HepG2 (cell line): ENCODE results near the gene LST1. TPM values are rescaled to one million over a fixed set of nuclear protein-coding genes. Genes with fewer than 3 reads are reported as not detected.

ENCODE experiments used
- ATAC-seq: fragments of 200-7000 bp; cut with Tn5 transposase; 3 replicates; pipeline ENCODE4 v1.9.1; 2020; ENCODE audit warnings: mild to moderate bottlenecking, moderate library complexity
- BruUV-seq: library from RNA; stranded (reverse); fragments of 400-500 nt; replicated peaks from 2 replicates; lab custom pipeline; 2021; lab: Mats Ljungman, UMichigan
- CTCF ChIA-PET: fragments of 300-600 bp; formaldehyde crosslinking; extraction: SDS; loops from one replicate; lab custom pipeline; 2021; ENCODE audit warnings: low total read pairs, inconsistent platforms, low intra/inter-chr PET ratio; lab: Yijun Ruan, JAX
- POLR2A ChIA-PET: fragments of 350-600 bp; sonication (Branson Sonifier 250); formaldehyde crosslinking; loops from one replicate; lab custom pipeline; 2020; ENCODE audit warnings: antibody characterized with exemption, inconsistent platforms; lab: Yijun Ruan, JAX
- DNase-seq: peaks from one replicate; pipeline ENCODE4 v3.0.0-alpha.2; 2015; ENCODE audit warnings: low spot score
- FAIRE-seq: peaks from 3 replicates; lab custom pipeline; 2011; peaks lifted over from hg19 to GRCh38; lab: Jason Lieb, UNC
- H2AFZ ChIP-seq: one replicate; pipeline ENCODE4 v1.6.1; 2011; ENCODE audit warnings: low read length, inconsistent platforms
- H3K27ac ChIP-seq: fragments of 300-600 bp; 3 replicates; pipeline ENCODE4 v1.8.0; 2011; ENCODE audit warnings: mixed run types, mild to moderate bottlenecking, mixed read lengths, low read length, inconsistent platforms; ENCODE audit not compliant: insufficient read depth; ENCODE audit errors: extremely low read length
- H3K27me3 ChIP-seq, 2 experiments: fragments of 200-600 bp in 1 of 2; 2 replicates in 1 of 2; 3 replicates in 1 of 2; pipeline versions ENCODE4 v1.6.0 to v1.8.0; 2011; ENCODE audit warnings: low read length in 2 of 2, mild to moderate bottlenecking in 2 of 2, moderate library complexity in 2 of 2, inconsistent platforms in 1 of 2; ENCODE audit not compliant: insufficient read depth in 2 of 2, control insufficient read depth in 1 of 2
- H3K36me3 ChIP-seq, 2 experiments: fragments of 200-600 bp in 1 of 2; replicated peaks in 1 of 2; 2 replicates in 1 of 2; 3 replicates in 1 of 2; pipeline versions ENCODE4 v1.5.1 to v1.8.0; 2011; ENCODE audit warnings: low read length in 2 of 2, inconsistent platforms in 1 of 2; ENCODE audit not compliant: insufficient read depth in 2 of 2, control insufficient read depth in 1 of 2
- H3K4me1 ChIP-seq: 2 replicates; pipeline ENCODE4 v1.5.1; 2012; ENCODE audit warnings: low read length, inconsistent platforms; ENCODE audit not compliant: insufficient read depth
- H3K4me2 ChIP-seq: 2 replicates; pipeline ENCODE4 v1.6.0; 2011; ENCODE audit warnings: low read depth, low read length, inconsistent platforms
- H3K4me3 ChIP-seq, 3 experiments: fragments of 200-600 bp in 1 of 3; sonication (generic), shearing (Covaris generic) in 1 of 3; replicated peaks in 1 of 3; 2 replicates each; pipeline ENCODE4 v1.5.1; 2011 to 2016; ENCODE audit warnings: low read length in 3 of 3, inconsistent platforms in 2 of 3, low read depth in 2 of 3, mild to moderate bottlenecking in 2 of 3, control low read depth in 1 of 3, mixed read lengths in 1 of 3; ENCODE audit not compliant: insufficient read depth in 1 of 3
- H3K79me2 ChIP-seq: one replicate; pipeline ENCODE4 v1.6.1; 2011; ENCODE audit warnings: low read length, inconsistent platforms; ENCODE audit not compliant: insufficient read depth
- H3K9ac ChIP-seq: 2 replicates; pipeline ENCODE4 v1.6.0; 2011; ENCODE audit warnings: mild to moderate bottlenecking, low read depth, low read length, inconsistent platforms; ENCODE audit not compliant: insufficient read depth
- H3K9me3 ChIP-seq: 2 replicates; pipeline ENCODE4 v1.5.1; 2012; ENCODE audit warnings: mild to moderate bottlenecking, low read length
- H4K20me1 ChIP-seq: 2 replicates; pipeline ENCODE4 v1.6.0; 2011; ENCODE audit warnings: inconsistent platforms, mild to moderate bottlenecking, low read length, moderate library complexity; ENCODE audit not compliant: insufficient read depth
- ARID2 ChIP-seq: sonication (generic); formaldehyde crosslinking; IDR thresholded peaks from 2 replicates; pipeline ENCODE4 v1.8.1; 2022; ENCODE audit warnings: mild to moderate bottlenecking, missing genetic modification reagents, borderline replicate concordance
- ATRX ChIP-seq: sonication (generic); formaldehyde crosslinking; IDR thresholded peaks from 2 replicates; pipeline ENCODE4 v1.4.0; 2020; ENCODE audit warnings: missing genetic modification reagents, borderline replicate concordance
- CC2D1A ChIP-seq: sonication (generic); formaldehyde crosslinking; IDR thresholded peaks from 2 replicates; pipeline ENCODE4 v1.8.1; 2023; ENCODE audit warnings: mild to moderate bottlenecking, missing genetic modification reagents
- FIP1L1 ChIP-seq: fragments of 200-400 bp; formaldehyde crosslinking; IDR thresholded peaks from 2 replicates; pipeline ENCODE4 v1.6.1; 2018; ENCODE audit warnings: low read depth, mild to moderate bottlenecking, low read length, moderate library complexity, borderline replicate concordance; ENCODE audit not compliant: insufficient read depth
- HOXA5 ChIP-seq: sonication (generic); formaldehyde crosslinking; IDR thresholded peaks from 2 replicates; pipeline ENCODE4 v1.4.0; 2020; ENCODE audit warnings: missing genetic modification reagents
- MAF1 ChIP-seq: sonication (generic); formaldehyde crosslinking; IDR thresholded peaks from 2 replicates; pipeline ENCODE4 v1.5.0; 2020; ENCODE audit warnings: missing genetic modification reagents, borderline replicate concordance
- NFIB ChIP-seq: sonication (generic); formaldehyde crosslinking; IDR thresholded peaks from 2 replicates; pipeline ENCODE4 v1.9.0; 2021; ENCODE audit warnings: missing genetic modification reagents, mild to moderate bottlenecking, borderline replicate concordance
- RFX5 ChIP-seq: IDR thresholded peaks from 2 replicates; pipeline ENCODE4 v1.6.1; 2011; ENCODE audit warnings: low read depth, low read length, improper control_type of control experiment
- SIX4 ChIP-seq: sonication (generic); formaldehyde crosslinking; IDR thresholded peaks from 2 replicates; pipeline ENCODE4 v1.4.0; 2020; ENCODE audit warnings: missing genetic modification reagents
- SMC3 ChIP-seq: IDR thresholded peaks from 2 replicates; pipeline ENCODE4 v1.6.1; 2011; ENCODE audit warnings: low read length, improper control_type of control experiment
- SNRNP70 ChIP-seq: fragments of 200-400 bp; formaldehyde crosslinking; IDR thresholded peaks from 2 replicates; pipeline ENCODE4 v1.6.1; 2017; ENCODE audit warnings: mild to moderate bottlenecking, low read depth, low read length, moderate library complexity
- SP5 ChIP-seq: IDR thresholded peaks from 2 replicates; pipeline ENCODE4 v1.6.1; 2016; ENCODE audit warnings: low read depth, borderline replicate concordance
- THYN1 ChIP-seq: sonication (generic); formaldehyde crosslinking; IDR thresholded peaks from 2 replicates; pipeline ENCODE4 v1.8.1; 2023; ENCODE audit warnings: low read depth, mild to moderate bottlenecking, moderate library complexity, missing genetic modification reagents, borderline replicate concordance
- ZNF292 ChIP-seq: sonication (generic); formaldehyde crosslinking; IDR thresholded peaks from 2 replicates; pipeline ENCODE4 v1.8.1; 2022; ENCODE audit warnings: mild to moderate bottlenecking, low read depth, missing genetic modification reagents, borderline replicate concordance
- ZNF501 ChIP-seq: sonication (generic); formaldehyde crosslinking; IDR thresholded peaks from 2 replicates; pipeline ENCODE4 v1.5.1; 2020; ENCODE audit warnings: mild to moderate bottlenecking, moderate library complexity, missing genetic modification reagents
- ZNF850 ChIP-seq: sonication (generic); formaldehyde crosslinking; conservative IDR thresholded peaks from 2 replicates; pipeline ENCODE4 v1.9.0; 2021; ENCODE audit warnings: mild to moderate bottlenecking, missing genetic modification reagents
- ZSCAN31 ChIP-seq: sonication (generic); formaldehyde crosslinking; IDR thresholded peaks from 2 replicates; pipeline ENCODE4 v1.5.0; 2020; ENCODE audit warnings: low read depth, mild to moderate bottlenecking, missing genetic modification reagents
- WGBS: methylation state at CpG from one replicate; pipeline ENCODE4 v1.1.6; 2017; ENCODE audit warnings: low lambda C conversion rate; 5-methylcytosine and 5-hydroxymethylcytosine counted together
- in situ Hi-C: cut with HindIII; loops from 2 replicates; pipeline ENCODE4 v1.10.0; 2017; ENCODE audit warnings: low pct_unique_long_range_greater_than_20kb; ENCODE audit not compliant: extremely low pct_ligation_motif_present
- intact Hi-C: fragments of 100-400 bp; cut with micrococcal nuclease; formaldehyde crosslinking; loops from one replicate; pipeline ENCODE4 v1.10.0; 2022; ENCODE audit not compliant: unreplicated experiment
- polyA plus RNA-seq, 8 experiments: library from polyadenylated mRNA; depleted of rRNA in 3 of 8; stranded (reverse) in 7 of 8; unstranded in 1 of 8; fragments of >200 nt; fragmentation: Illumina TruSeq in 4 of 8; extraction: Trizol in 4 of 8; gene quantifications; 2 replicates each; pipeline versions ENCODE4 v1.2.1 to v1.2.3, GENCODE V29; 2011 to 2016; ENCODE audit warnings: low read depth in 4 of 8, missing spikeins in 1 of 8, mixed read lengths in 1 of 8; ENCODE audit not compliant: insufficient read depth in 1 of 8
- total RNA-seq, 5 experiments: library from RNA; depleted of rRNA; stranded (reverse); fragments of >200 nt; fragmentation: Illumina TruSeq; extraction: Trizol; gene quantifications; 2 replicates each; pipeline ENCODE4 v1.2.3, GENCODE V29; 2016; ENCODE audit warnings: low read depth in 1 of 5

LST1 gene
- total and polyA plus RNA-seq, 2 of the 13 experiments (the other 11 are each of a cell fraction or from before 2014, with no cell fraction given), result not detected

GRCh38 chr6:31572041-31572911 is 13.8 kb upstream of the LST1 start, which contains the start of gene LTA (continued):
- TF ChIP-seq SNRNP70, result no peak
- TF ChIP-seq ZNF501, result no peak
- no peak for TF ChIP-seq THYN1 (CRISPR knock-in tag)
- TF ChIP-seq, all 625 proteins: peak for 5

GRCh38 chr6:31573239-31574105 is 12.6 kb upstream of the LST1 start:
- Histone ChIP-seq H3K79me2 (no peaks in the 10 kb centered on the region), H3K4me2 (no peak overlapping the region), H3K4me1 (no peaks in the 10 kb centered on the region), H3K9ac (no peak overlapping the region), H3K36me3 (no peaks in the 10 kb centered on the region), H3K4me3 (no peak overlapping the region), H3K27ac (no peak overlapping the region), H3K9me3 (no peaks in the 10 kb centered on the region), H3K27me3 (peaks cover 20 to 85% of the 10 kb centered on the region in 2 experiments), H2AFZ (no peak overlapping the region), H4K20me1 (no peaks in the 10 kb centered on the region)
- FAIRE-seq, result no peak
- BruUV-seq, result no TSS peak
- ChIA-PET POLR2A (interaction anchor here (0.9 to 1.9 kb wide), 4 partner anchors 10 to 78 kb away, joined by 3 to 8 read pairs (median 4); partner anchors contain the start of genes DDX39B and NFKBIL1), CTCF (no interaction called here)
- intact Hi-C loops, result no loop called here
- in situ Hi-C loops, result no loop called here
- WGBS, result 26% methylated on average over 9 of the region's 9 CpGs
- TF ChIP-seq ZSCAN31 (CRISPR knock-in tag) (no peak), HOXA5 (CRISPR knock-in tag) (no peak), SIX4 (CRISPR knock-in tag) (no peak), ZNF850 (no peak), CC2D1A (no peak), SP5 (CRISPR knock-in tag) (no peak), ZNF292 (CRISPR knock-in tag) (no peak), FIP1L1 (no peak), SMC3 (no peak), ARID2 (CRISPR knock-in tag) (no peak), RFX5 (no peak), MAF1 (CRISPR knock-in tag) (no peak), NFIB (CRISPR knock-in tag) (no peak), ATRX (no peak)
- ATAC-seq, result no peak
- DNase-seq, result no peak
